ENCODE measurements around the gene C1orf226.
"Not testable (repeated sequence)": the region's sequence is repeated elsewhere in the genome, so short reads cannot be mapped to it uniquely, and the experiment has no call there.

C1orf226 gene

GRCh38 chr1:162381383-162381782, at the start of gene C1orf226:
Gene C1orf226 (plus strand): TSS chr1:162381728. CDS start chr1:162381902, 174 bp downstream.
- no peak for DNase-seq

GRCh38 chr1:162333991-162334390, 47.5 kb upstream of the C1orf226 start:
- DNase-seq: no peak

GRCh38 chr1:162335126-162335525, 46.4 kb upstream of the C1orf226 start:
- DNase-seq: no peak

- no peak for DNase-seq
These were observed 44.8 kb upstream of the C1orf226 start for GRCh38 chr1:162336621-162337285.

GRCh38 chr1:162342452-162342983, 39.0 kb upstream of the C1orf226 start:
- DNase-seq: no peak

GRCh38 chr1:162343470-162343869, 38.1 kb upstream of the C1orf226 start:
- no peak for DNase-seq

- no peak for DNase-seq
These were observed 34.2 kb upstream of the C1orf226 start for GRCh38 chr1:162347281-162347680.

GRCh38 chr1:162349635-162350330, 31.7 kb upstream of the C1orf226 start:
- DNase-seq: peak; percentile 10 to 72

GRCh38 chr1:162351246-162351842, 30.2 kb upstream of the C1orf226 start:
- DNase-seq: no peak

- not testable (repeated sequence) for DNase-seq
These were observed 29.7 kb upstream of the C1orf226 start for GRCh38 chr1:162351874-162352273.

GRCh38 chr1:162353078-162353477, 28.4 kb upstream of the C1orf226 start:
- no peak for DNase-seq

- DNase-seq: no peak
These were observed 27.8 kb upstream of the C1orf226 start for GRCh38 chr1:162353702-162354101.

GRCh38 chr1:162357681-162358266, 23.8 kb upstream of the C1orf226 start:
- peak in 1 of 2 experiments; percentile 7 for DNase-seq

GRCh38 chr1:162358928-162359327, 22.6 kb upstream of the C1orf226 start:
- no peak for DNase-seq

GRCh38 chr1:162359523-162360236, 21.8 kb upstream of the C1orf226 start:
- DNase-seq: no peak

GRCh38 chr1:162360237-162360873, 21.2 kb upstream of the C1orf226 start:
- DNase-seq: no peak

GRCh38 chr1:162360874-162361260, 20.7 kb upstream of the C1orf226 start:
- no peak for DNase-seq

GRCh38 chr1:162361349-162361748, 20.2 kb upstream of the C1orf226 start:
- no peak for DNase-seq

- no peak for DNase-seq
These were observed 17.7 kb upstream of the C1orf226 start for GRCh38 chr1:162363823-162364222.

GRCh38 chr1:162364498-162364897, 17.0 kb upstream of the C1orf226 start:
- no peak for DNase-seq

- DNase-seq: no peak
These were observed 16.1 kb upstream of the C1orf226 start for GRCh38 chr1:162365284-162366020.

- no peak for DNase-seq
These were observed 15.4 kb upstream of the C1orf226 start for GRCh38 chr1:162366149-162366548.
